ENCODE data around the gene TSPAN14.

TSPAN14 gene

GRCh38 chr10:80425901-80426300 lies 28.2 kb upstream of the TSPAN14 start:
- no peak for DNase-seq

- DNase-seq, result no peak
These were observed 26.6 kb upstream of the TSPAN14 start for GRCh38 chr10:80427541-80427940.

- no peak for DNase-seq
These were observed 24.6 kb upstream of the TSPAN14 start for GRCh38 chr10:80429521-80429973.

- no peak for DNase-seq
These were observed 21.0 kb upstream of the TSPAN14 start for GRCh38 chr10:80433134-80433533.

- DNase-seq, result peak; percentile 71
These were observed 17.5 kb upstream of the TSPAN14 start for GRCh38 chr10:80436446-80437098.

GRCh38 chr10:80437227-80437626 lies 16.9 kb upstream of the TSPAN14 start:
- peak; percentile 85 for DNase-seq

- DNase-seq, result peak; percentile 80
These were observed 12.3 kb upstream of the TSPAN14 start for GRCh38 chr10:80441831-80442230.

- peak; percentile 82 for DNase-seq
These were observed 11.2 kb upstream of the TSPAN14 start for GRCh38 chr10:80442879-80443278.

GRCh38 chr10:80443531-80443974 lies 10.6 kb upstream of the TSPAN14 start:
- DNase-seq, result peak; percentile 86

- no peak for DNase-seq
These were observed 10.0 kb upstream of the TSPAN14 start for GRCh38 chr10:80444124-80444523.

GRCh38 chr10:80444646-80445319 lies 9.3 kb upstream of the TSPAN14 start:
- peak; percentile 85 for DNase-seq

- no peak for DNase-seq
These were observed 6.5 kb upstream of the TSPAN14 start for GRCh38 chr10:80447436-80448190.

- no peak for DNase-seq
These were observed 5.7 kb upstream of the TSPAN14 start for GRCh38 chr10:80448209-80448942.

- DNase-seq, result no peak
These were observed 4.6 kb upstream of the TSPAN14 start for GRCh38 chr10:80449520-80449919.

- DNase-seq, result no peak
These were observed 3.0 kb upstream of the TSPAN14 start for GRCh38 chr10:80451132-80451531.

- no peak for DNase-seq
These were observed 2.0 kb upstream of the TSPAN14 start for GRCh38 chr10:80452069-80452468.

- no peak for DNase-seq
These were observed 1.5 kb upstream of the TSPAN14 start for GRCh38 chr10:80452640-80453039.

GRCh38 chr10:80453056-80453841 lies 861 bp upstream of the TSPAN14 start:
- no peak for DNase-seq

- DNase-seq, result peak; percentile 76
These were observed 677 bp downstream of the TSPAN14 start for GRCh38 chr10:80454513-80455460.

- DNase-seq, result no peak
These were observed 1.6 kb downstream of the TSPAN14 start for GRCh38 chr10:80455461-80456349.
